Mesenchymal stem cell (in vitro differentiated cells and primary cell): ENCODE results near the gene TECPR2.

Experiments used
- DNase-seq: peaks from one replicate; pipeline ENCODE4 v3.0.0-alpha.2; 2013
- H2AFZ ChIP-seq: one replicate; pipeline ENCODE4 v1.6.1; 2013; ENCODE audit warnings: low read depth, mild to moderate bottlenecking, control low read depth, inconsistent platforms, low read length, moderate library complexity
- H2AK5ac ChIP-seq: 2 replicates; pipeline ENCODE4 v1.6.1; 2013; ENCODE audit warnings: low read length, moderate library complexity, mild to moderate bottlenecking, inconsistent platforms; ENCODE audit not compliant: severe bottlenecking
- H2BK120ac ChIP-seq: one replicate; pipeline ENCODE4 v1.6.1; 2013; ENCODE audit warnings: low read depth, mild to moderate bottlenecking, inconsistent platforms, low read length, moderate library complexity
- H2BK12ac ChIP-seq, 2 experiments: one replicate each; pipeline ENCODE4 v1.6.1; 2013; ENCODE audit warnings: inconsistent platforms in 2 of 2, low read length in 2 of 2, mild to moderate bottlenecking in 2 of 2, moderate library complexity in 2 of 2, control low read depth in 1 of 2
- H2BK15ac ChIP-seq: one replicate; pipeline ENCODE4 v1.6.1; 2013; ENCODE audit warnings: mild to moderate bottlenecking, low read depth, inconsistent platforms; ENCODE audit not compliant: poor library complexity, severe bottlenecking
- H2BK5ac ChIP-seq: 2 replicates; pipeline ENCODE4 v1.6.1; 2013; ENCODE audit warnings: low read depth, mild to moderate bottlenecking, low read length, control low read depth, inconsistent platforms; ENCODE audit not compliant: poor library complexity, severe bottlenecking
- H3K14ac ChIP-seq, 2 experiments: one replicate each; pipeline ENCODE4 v1.6.1; 2013; ENCODE audit warnings: inconsistent platforms in 2 of 2, low read length in 2 of 2, control low read depth in 1 of 2, mild to moderate bottlenecking in 1 of 2, moderate library complexity in 1 of 2
- H3K18ac ChIP-seq, 2 experiments: one replicate each; pipeline ENCODE4 v1.6.1; 2013; ENCODE audit warnings: inconsistent platforms in 2 of 2, low read length in 2 of 2, control low read depth in 1 of 2, low read depth in 1 of 2, mild to moderate bottlenecking in 1 of 2
- H3K23ac ChIP-seq, 2 experiments: one replicate each; pipeline ENCODE4 v1.6.1; 2013; ENCODE audit warnings: inconsistent platforms in 2 of 2, low read length in 2 of 2, mild to moderate bottlenecking in 2 of 2, moderate library complexity in 2 of 2, control low read depth in 1 of 2
- H3K27ac ChIP-seq: 2 replicates; pipeline ENCODE4 v1.5.1; 2013; ENCODE audit warnings: mild to moderate bottlenecking, moderate library complexity, low read length, control low read depth, inconsistent platforms; ENCODE audit not compliant: poor library complexity, severe bottlenecking
- H3K27me3 ChIP-seq, 2 experiments: 2 replicates each; pipeline versions ENCODE4 v1.6.1 to v1.7.0; 2013; ENCODE audit warnings: low read length in 2 of 2, mild to moderate bottlenecking in 2 of 2, moderate library complexity in 2 of 2, control low read depth in 1 of 2, inconsistent platforms in 1 of 2; ENCODE audit not compliant: control insufficient read depth in 1 of 2, insufficient read depth in 1 of 2
- H3K36me3 ChIP-seq, 2 experiments: 2 replicates each; pipeline versions ENCODE4 v1.6.1 to v1.7.0; 2013; ENCODE audit warnings: low read length in 2 of 2, control low read depth in 1 of 2, inconsistent platforms in 1 of 2, low read depth in 1 of 2, mild to moderate bottlenecking in 1 of 2; ENCODE audit not compliant: insufficient read depth in 2 of 2, control insufficient read depth in 1 of 2
- H3K4ac ChIP-seq, 2 experiments: one replicate each; pipeline ENCODE4 v1.6.1; 2013; ENCODE audit warnings: inconsistent platforms in 2 of 2, low read length in 2 of 2, mild to moderate bottlenecking in 2 of 2, moderate library complexity in 2 of 2, control low read depth in 1 of 2, low read depth in 1 of 2
- H3K4me1 ChIP-seq: 2 replicates; pipeline ENCODE4 v1.6.1; 2013; ENCODE audit warnings: low read depth, low read length, control low read depth; ENCODE audit not compliant: control insufficient read depth, insufficient read depth
- H3K4me2 ChIP-seq: 2 replicates; pipeline ENCODE4 v1.6.1; 2013; ENCODE audit warnings: low read length, mild to moderate bottlenecking, inconsistent platforms; ENCODE audit not compliant: poor library complexity, severe bottlenecking
- H3K4me3 ChIP-seq, 2 experiments: 2 replicates each; pipeline versions ENCODE4 v1.5.1 to v1.7.0; 2013; ENCODE audit warnings: low read length in 2 of 2, mild to moderate bottlenecking in 2 of 2, control low read depth in 1 of 2, low read depth in 1 of 2; ENCODE audit not compliant: insufficient read depth in 1 of 2
- H3K79me1 ChIP-seq: replicated peaks from 2 replicates; pipeline ENCODE4 v1.6.1; 2013; ENCODE audit warnings: mild to moderate bottlenecking, control low read depth, low read length, inconsistent platforms; ENCODE audit not compliant: poor library complexity, severe bottlenecking
- H3K9ac ChIP-seq: 2 replicates; pipeline ENCODE4 v1.7.0; 2013; ENCODE audit warnings: mild to moderate bottlenecking, low read length, moderate library complexity
- H3K9me3 ChIP-seq: 2 replicates; pipeline ENCODE4 v1.7.0; 2013; ENCODE audit warnings: mild to moderate bottlenecking, low read length; ENCODE audit not compliant: control insufficient read depth
- H4K8ac ChIP-seq: one replicate; pipeline ENCODE4 v1.6.1; 2013; ENCODE audit warnings: inconsistent platforms, mild to moderate bottlenecking, low read length, moderate library complexity
- H4K91ac ChIP-seq: one replicate; pipeline ENCODE4 v1.6.1; 2013; ENCODE audit warnings: mild to moderate bottlenecking, low read length, inconsistent platforms
- whole genome bisulfite sequencing: methylation state at CpG from one replicate; pipeline ENCODE4 v1.1.7; 2013; ENCODE audit warnings: mixed read lengths; 5-methylcytosine and 5-hydroxymethylcytosine counted together

TECPR2 gene

GRCh38 chr14:102373110-102373509 is 10.4 kb downstream of the TECPR2 start:
- Histone ChIP-seq H3K23ac (no peak overlapping the region), H2BK12ac (no peak overlapping the region), H3K18ac (no peak overlapping the region), H4K8ac (no peak overlapping the region), H3K9me3 (no peaks in the 10 kb centered on the region), H2BK5ac (no peak overlapping the region), H4K91ac (no peak overlapping the region), H3K79me1 (peaks cover 24% of the 10 kb centered on the region), H3K4me3 (no peak overlapping the region), H3K4me1 (peaks cover 3% of the 10 kb centered on the region), H3K4me2 (no peak overlapping the region), H3K27me3 (no peaks in the 10 kb centered on the region), H3K27ac (no peak overlapping the region), H3K14ac (no peak overlapping the region), H2AFZ (no peak overlapping the region), H2BK120ac (no peak overlapping the region), H3K4ac (no peak overlapping the region), H2BK15ac (no peak overlapping the region), H3K36me3 (peaks cover 6 to 22% of the 10 kb centered on the region in 2 experiments), H3K9ac (no peak overlapping the region), H2AK5ac (no peak overlapping the region)
- no peak for DNase-seq
- no CpG with 5 or more reads among the region's 3 CpGs for WGBS

- Histone ChIP-seq H3K23ac (no peak overlapping the region), H2BK15ac (no peak overlapping the region), H4K91ac (no peak overlapping the region), H3K4me2 (no peak overlapping the region), H2BK12ac (no peak overlapping the region), H3K4me1 (peaks cover 3% of the 10 kb centered on the region), H3K4me3 (no peak overlapping the region), H3K4ac (no peak overlapping the region), H4K8ac (no peak overlapping the region), H2AFZ (no peak overlapping the region), H3K79me1 (peaks cover 22% of the 10 kb centered on the region), H2AK5ac (no peak overlapping the region), H3K18ac (no peak overlapping the region), H3K9ac (no peak overlapping the region), H3K9me3 (no peaks in the 10 kb centered on the region), H3K27ac (no peak overlapping the region), H3K27me3 (no peaks in the 10 kb centered on the region), H2BK120ac (no peak overlapping the region), H3K36me3 (peaks cover 6 to 31% of the 10 kb centered on the region in 2 experiments), H2BK5ac (no peak overlapping the region), H3K14ac (no peak overlapping the region)
- 74% methylated on average over 2 of the region's 2 CpGs for WGBS
- DNase-seq, result no peak
Observed at GRCh38 chr14:102374264-102374663, 11.5 kb downstream of the TECPR2 start.

- 99% methylated on average over 4 of the region's 5 CpGs for WGBS
- Histone ChIP-seq H3K9ac (no peak overlapping the region), H2AK5ac (no peak overlapping the region), H3K4me1 (peaks cover 3% of the 10 kb centered on the region), H3K9me3 (no peaks in the 10 kb centered on the region), H3K23ac (no peak overlapping the region), H4K91ac (no peak overlapping the region), H3K27ac (no peak overlapping the region), H3K36me3 (peaks cover 6 to 34% of the 10 kb centered on the region in 2 experiments), H3K4ac (no peak overlapping the region), H3K27me3 (no peaks in the 10 kb centered on the region), H2BK120ac (no peak overlapping the region), H3K4me2 (no peak overlapping the region), H3K14ac (no peak overlapping the region), H3K79me1 (peaks cover 21% of the 10 kb centered on the region), H2BK12ac (no peak overlapping the region), H4K8ac (no peak overlapping the region), H2AFZ (no peak overlapping the region), H2BK15ac (no peak overlapping the region), H3K4me3 (no peak overlapping the region), H3K18ac (no peak overlapping the region), H2BK5ac (no peak overlapping the region)
- no peak for DNase-seq
Observed at GRCh38 chr14:102375119-102375518, 12.4 kb downstream of the TECPR2 start.

- no peak overlapping the region for H4K8ac ChIP-seq
- no peak overlapping the region for H2BK120ac ChIP-seq
- no peak overlapping the region for H3K4ac ChIP-seq
- no peak overlapping the region for H3K4me2 ChIP-seq
- no peak overlapping the region for H2BK5ac ChIP-seq
- H3K79me1 ChIP-seq, result peaks cover 12% of the 10 kb centered on the region
- H3K18ac ChIP-seq, result no peak overlapping the region
- no peak overlapping the region for H3K4me3 ChIP-seq
- H3K27ac ChIP-seq, result no peak overlapping the region
- no peak overlapping the region for H3K14ac ChIP-seq
- H3K9ac ChIP-seq, result no peak overlapping the region
- no peaks in the 10 kb centered on the region for H3K4me1 ChIP-seq
- no peak overlapping the region for H2BK15ac ChIP-seq
- no peak overlapping the region for H2BK12ac ChIP-seq
- H4K91ac ChIP-seq, result no peak overlapping the region
- H2AFZ ChIP-seq, result no peak overlapping the region
- no peak overlapping the region for H3K23ac ChIP-seq
- DNase-seq, result no peak
- no peak overlapping the region for H2AK5ac ChIP-seq
- no peaks in the 10 kb centered on the region for H3K27me3 ChIP-seq
- H3K36me3 ChIP-seq, result peaks cover 10 to 42% of the 10 kb centered on the region in 2 experiments
- H3K9me3 ChIP-seq, result no peaks in the 10 kb centered on the region
Observed at GRCh38 chr14:102377696-102378095, 15.0 kb downstream of the TECPR2 start.
